CD14-positive monocyte (primary cell): ENCODE data around the gene GASK1A. TPM values are rescaled to one million over a fixed set of nuclear protein-coding genes. Genes with fewer than 3 reads are reported as not detected.

ENCODE experiments used
- DNase-seq, 3 donors: peaks; one replicate each; pipeline ENCODE4 v3.0.0-alpha.2; 2011 to 2022
- H2AFZ ChIP-seq: 2 replicates; pipeline ENCODE4 v1.6.0; 2012; ENCODE audit warnings: mild to moderate bottlenecking, low read depth, low read length, inconsistent platforms; ENCODE audit not compliant: insufficient read depth, poor library complexity, severe bottlenecking
- H3K27ac ChIP-seq, 2 donors: 1 replicate in 1 of 2; 2 replicates in 1 of 2; pipeline ENCODE4 v1.5.1; 2012 to 2013; ENCODE audit warnings: low read length in 2 of 2, control low read depth in 1 of 2, inconsistent platforms in 1 of 2, low read depth in 1 of 2, mild to moderate bottlenecking in 1 of 2
- H3K27me3 ChIP-seq, 2 donors: one replicate each; pipeline versions ENCODE4 v1.6.0 to v1.6.1; 2011 to 2013; ENCODE audit warnings: low read length in 2 of 2; ENCODE audit not compliant: control insufficient read depth in 2 of 2, insufficient read depth in 2 of 2
- H3K36me3 ChIP-seq, 2 donors: replicated peaks in 1 of 2; 1 replicate in 1 of 2; 2 replicates in 1 of 2; pipeline versions ENCODE4 v1.5.1 to v1.6.1; 2012 to 2013; ENCODE audit warnings: low read length in 2 of 2, control low read depth in 1 of 2, inconsistent platforms in 1 of 2, mild to moderate bottlenecking in 1 of 2; ENCODE audit not compliant: insufficient read depth in 2 of 2, control insufficient read depth in 1 of 2
- H3K4me1 ChIP-seq, 2 donors: 1 replicate in 1 of 2; 2 replicates in 1 of 2; pipeline versions ENCODE4 v1.5.1 to v1.6.1; 2012 to 2013; ENCODE audit warnings: low read length in 2 of 2, control low read depth in 1 of 2, inconsistent platforms in 1 of 2, mild to moderate bottlenecking in 1 of 2, moderate library complexity in 1 of 2; ENCODE audit not compliant: insufficient read depth in 2 of 2, control insufficient read depth in 1 of 2
- H3K4me2 ChIP-seq: replicated peaks from 2 replicates; pipeline ENCODE3; 2012; ENCODE audit warnings: low read length, moderate library complexity, mild to moderate bottlenecking; ENCODE audit not compliant: poor library complexity, severe bottlenecking; ENCODE audit errors: extremely low read depth
- H3K4me3 ChIP-seq, 3 experiments: fragments of 200-600 bp in 1 of 3; sonication (generic) in 1 of 3; replicated peaks in 1 of 3; 1 replicate in 2 of 3; 2 replicates in 1 of 3; pipeline ENCODE4 v1.5.1; 2011 to 2013; ENCODE audit warnings: low read length in 3 of 3, mild to moderate bottlenecking in 3 of 3, control low read depth in 2 of 3, low read depth in 2 of 3, inconsistent platforms in 1 of 3, moderate library complexity in 1 of 3
- H3K79me2 ChIP-seq: 2 replicates; pipeline ENCODE4 v1.6.0; 2012; ENCODE audit warnings: mild to moderate bottlenecking, control low read depth, inconsistent platforms, low read length, moderate library complexity; ENCODE audit not compliant: insufficient read depth
- H3K9ac ChIP-seq: 2 replicates; pipeline ENCODE4 v1.6.0; 2017; ENCODE audit warnings: low read length, mild to moderate bottlenecking; ENCODE audit not compliant: insufficient read depth, poor library complexity, severe bottlenecking
- H3K9me3 ChIP-seq, 2 donors: replicated peaks in 1 of 2; 1 replicate in 1 of 2; 2 replicates in 1 of 2; pipeline versions ENCODE4 v1.5.1 to v1.6.1; 2012 to 2013; ENCODE audit warnings: low read length in 2 of 2, control low read depth in 1 of 2; ENCODE audit not compliant: control insufficient read depth in 1 of 2, insufficient read depth in 1 of 2
- H4K20me1 ChIP-seq: 2 replicates; pipeline ENCODE4 v1.6.0; 2012; ENCODE audit warnings: mild to moderate bottlenecking, low read length, control low read depth, moderate library complexity; ENCODE audit not compliant: insufficient read depth
- H3K27ac Mint-ChIP-seq, 7 donors: one replicate each; pipeline ENCODE4 v1.8.0; 2020; ENCODE audit warnings: mild to moderate bottlenecking in 7 of 7, mixed read lengths in 7 of 7, moderate library complexity in 6 of 7, inconsistent platforms in 2 of 7
- H3K27me3 Mint-ChIP-seq, 3 donors: one replicate each; pipeline ENCODE4 v1.8.0; 2021 to 2022; ENCODE audit warnings: low read depth in 3 of 3, mild to moderate bottlenecking in 3 of 3, mixed read lengths in 3 of 3, moderate library complexity in 3 of 3, inconsistent platforms in 1 of 3
- H3K36me3 Mint-ChIP-seq, 2 donors: one replicate each; pipeline ENCODE4 v1.8.0; 2020; ENCODE audit warnings: mixed read lengths in 2 of 2, inconsistent platforms in 1 of 2, mild to moderate bottlenecking in 1 of 2
- H3K4me1 Mint-ChIP-seq: one replicate; pipeline ENCODE4 v1.8.0; 2020; ENCODE audit warnings: mild to moderate bottlenecking, mixed read lengths
- H3K4me3 Mint-ChIP-seq, 2 donors: one replicate each; pipeline ENCODE4 v1.8.0; 2020; ENCODE audit warnings: mild to moderate bottlenecking in 2 of 2, mixed read lengths in 2 of 2, moderate library complexity in 1 of 2
- H3K9me3 Mint-ChIP-seq, 7 donors: one replicate each; pipeline ENCODE4 v1.8.0; 2020 to 2022; ENCODE audit warnings: mixed read lengths in 7 of 7, mild to moderate bottlenecking in 6 of 7, moderate library complexity in 6 of 7, inconsistent platforms in 2 of 7
- WGBS: methylation state at CpG from one replicate; pipeline ENCODE4 v1.1.5; 2013; ENCODE audit warnings: missing lambda C conversion rate; ENCODE audit not compliant: insufficient coverage; 5-methylcytosine and 5-hydroxymethylcytosine counted together
- intact Hi-C, 2 donors: fragments of 100-400 bp; cut with micrococcal nuclease; formaldehyde crosslinking; loops; one replicate each; pipeline versions ENCODE4 v1.15.0 to v1.15.1; 2023
- polyA plus RNA-seq, 3 donors: library from polyadenylated mRNA; depleted of rRNA in 1 of 3; unstranded in 2 of 3; stranded (reverse) in 1 of 3; fragments of 300-500 nt in 2 of 3; fragments of >200 nt in 1 of 3; fragmentation: Illumina TruSeq in 2 of 3; gene quantifications; 1 replicate in 2 of 3; 2 replicates in 1 of 3; pipeline ENCODE4 v1.2.3, GENCODE V29; 2012 to 2021
- TF ChIP-seq, protein P1 (sequence below): fragments of 200-600 bp; IDR thresholded peaks from one replicate; pipeline ENCODE4 v1.8.0; 2022; ENCODE audit warnings: antibody characterized with exemption, mild to moderate bottlenecking

GASK1A gene
- polyA plus RNA-seq, 3 donors = 0.13 TPM; not detected in 2

DNA sequence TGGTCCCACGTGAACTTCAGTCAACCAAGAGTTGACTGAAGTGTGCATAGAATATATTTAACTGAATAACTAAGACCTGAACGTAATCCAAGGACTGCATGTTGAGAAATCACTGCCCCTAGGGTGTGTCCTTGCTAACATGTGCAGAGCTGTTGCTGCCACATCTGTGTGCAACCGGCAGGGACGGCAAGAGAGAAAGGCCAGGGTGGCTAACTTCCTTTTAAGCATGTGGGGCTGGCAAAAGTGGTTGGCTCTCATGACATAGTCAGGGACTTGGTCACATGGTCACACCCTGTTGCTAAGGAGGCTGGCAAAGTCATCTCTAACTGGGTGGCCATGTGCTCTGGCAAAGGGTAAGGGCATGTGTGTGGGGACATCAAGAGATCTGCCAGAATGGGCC is 52.4 kb downstream of the GASK1A start:
- Histone ChIP-seq H2AFZ (no peak overlapping the region), H3K27ac (no peak overlapping the region), H3K79me2 (no peaks in the 10 kb centered on the region), H3K4me1 (peaks cover 8 to 26% of the 10 kb centered on the region in 2 donors), H3K4me2 (no peak overlapping the region), H4K20me1 (no peaks in the 10 kb centered on the region), H3K27me3 (no peaks in the 10 kb centered on the region), H3K9ac (no peak overlapping the region), H3K9me3 (no peaks in the 10 kb centered on the region), H3K36me3 (no peaks in the 10 kb centered on the region), H3K4me3 (no peak overlapping the region)
- TF ChIP-seq, protein P1, sequence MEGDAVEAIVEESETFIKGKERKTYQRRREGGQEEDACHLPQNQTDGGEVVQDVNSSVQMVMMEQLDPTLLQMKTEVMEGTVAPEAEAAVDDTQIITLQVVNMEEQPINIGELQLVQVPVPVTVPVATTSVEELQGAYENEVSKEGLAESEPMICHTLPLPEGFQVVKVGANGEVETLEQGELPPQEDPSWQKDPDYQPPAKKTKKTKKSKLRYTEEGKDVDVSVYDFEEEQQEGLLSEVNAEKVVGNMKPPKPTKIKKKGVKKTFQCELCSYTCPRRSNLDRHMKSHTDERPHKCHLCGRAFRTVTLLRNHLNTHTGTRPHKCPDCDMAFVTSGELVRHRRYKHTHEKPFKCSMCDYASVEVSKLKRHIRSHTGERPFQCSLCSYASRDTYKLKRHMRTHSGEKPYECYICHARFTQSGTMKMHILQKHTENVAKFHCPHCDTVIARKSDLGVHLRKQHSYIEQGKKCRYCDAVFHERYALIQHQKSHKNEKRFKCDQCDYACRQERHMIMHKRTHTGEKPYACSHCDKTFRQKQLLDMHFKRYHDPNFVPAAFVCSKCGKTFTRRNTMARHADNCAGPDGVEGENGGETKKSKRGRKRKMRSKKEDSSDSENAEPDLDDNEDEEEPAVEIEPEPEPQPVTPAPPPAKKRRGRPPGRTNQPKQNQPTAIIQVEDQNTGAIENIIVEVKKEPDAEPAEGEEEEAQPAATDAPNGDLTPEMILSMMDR = no peak
- Mint-ChIP-seq H3K27ac (peak overlapping the region in 3 of 7 donors; percentile 12 to 55 (median 23)), H3K27me3 (peaks cover under 1 to 2% (median 1%) of the 10 kb centered on the region in 3 donors), H3K4me1 (peaks cover 27% of the 10 kb centered on the region), H3K4me3 (peak overlapping the region in 1 of 2 donors; percentile 29), H3K9me3 (peaks cover 0 to 6% (median 0%) of the 10 kb centered on the region in 7 donors), H3K36me3 (no peaks in the 10 kb centered on the region)
- peak; percentile 7 to 61 (median 39) for DNase-seq
- intact Hi-C loops = no loop called here
- WGBS = 29% methylated on average over 3 of the region's 4 CpGs

DNA sequence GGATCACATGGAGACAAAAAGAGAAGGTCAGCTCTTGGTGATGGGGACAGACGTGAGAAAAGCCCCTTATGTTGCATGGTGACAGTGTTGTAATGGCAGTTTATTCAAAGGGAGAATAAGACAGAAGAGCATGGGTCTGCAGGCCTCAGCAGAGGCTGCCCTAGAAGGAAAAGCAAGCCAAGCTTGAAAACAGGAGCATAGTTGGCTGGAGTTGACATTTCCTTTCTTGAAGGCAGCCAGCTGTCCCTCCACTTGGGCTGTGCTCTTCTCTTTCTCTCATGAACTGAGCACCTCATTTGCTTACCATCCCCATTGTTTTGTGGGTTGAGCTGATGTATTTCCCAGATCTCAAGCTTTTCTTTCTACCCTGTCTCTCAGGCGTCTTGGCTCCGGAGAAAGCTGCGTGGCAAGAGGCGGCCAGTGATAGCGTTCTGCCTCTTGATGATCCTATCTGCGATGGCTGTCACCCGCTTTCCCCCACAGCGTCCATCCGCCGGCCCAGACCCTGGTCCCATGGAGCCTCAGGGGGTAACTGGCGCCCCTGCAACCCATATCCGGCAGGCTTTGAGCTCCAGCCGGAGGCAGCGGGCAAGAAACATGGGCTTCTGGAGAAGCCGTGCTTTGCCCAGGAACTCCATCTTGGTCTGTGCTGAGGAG is 52.9 kb downstream of the GASK1A start:
- TF ChIP-seq, protein P1 = no peak

More for the DNA sequence above, 52.9 kb downstream of the GASK1A start:
- Mint-ChIP-seq H3K36me3 (no peaks in the 10 kb centered on the region), H3K4me3 (no peak overlapping the region), H3K4me1 (peaks cover 27% of the 10 kb centered on the region), H3K9me3 (peaks cover 0 to 6% (median 0%) of the 10 kb centered on the region in 7 donors), H3K27ac (peak overlapping the region in 4 of 7 donors; percentile 12 to 44 (median 33)), H3K27me3 (peaks cover 0 to 2% (median 1%) of the 10 kb centered on the region in 3 donors)
- Histone ChIP-seq H3K36me3 (no peaks in the 10 kb centered on the region), H3K4me1 (peaks cover 8 to 26% of the 10 kb centered on the region in 2 donors), H3K4me3 (no peak overlapping the region), H4K20me1 (no peaks in the 10 kb centered on the region), H3K4me2 (no peak overlapping the region), H3K79me2 (no peaks in the 10 kb centered on the region), H3K9ac (no peak overlapping the region), H3K27ac (no peak overlapping the region), H3K9me3 (no peaks in the 10 kb centered on the region), H2AFZ (no peak overlapping the region), H3K27me3 (no peaks in the 10 kb centered on the region)
- no peak for DNase-seq
- intact Hi-C loops = no loop called here
- 91% methylated on average over 16 of the region's 16 CpGs for WGBS
